IMR-90 (cell line): ENCODE results near the gene LDHAL6B. TPM values are rescaled to one million over a fixed set of nuclear protein-coding genes. Genes with fewer than 3 reads are reported as not detected.

Experiments
- ATAC-seq: fragments of 200-7000 bp; cut with Tn5 transposase; 2 replicates; pipeline ENCODE4 v1.9.1; 2020; ENCODE audit warnings: low read depth, mild to moderate bottlenecking, moderate library complexity
- BruUV-seq: library from RNA; stranded (reverse); fragments of 400-500 nt; replicated peaks from 2 replicates; lab custom pipeline; 2021; lab: Mats Ljungman, UMichigan
- CTCF ChIA-PET: fragments of 300-600 bp; formaldehyde crosslinking; extraction: SDS; loops from one replicate; lab custom pipeline; 2021; ENCODE audit warnings: antibody characterized with exemption; lab: Yijun Ruan, JAX
- POLR2A ChIA-PET: fragments of 300-600 bp; sonication (Branson Sonifier 250); formaldehyde crosslinking; loops from one replicate; lab custom pipeline; 2022; ENCODE audit warnings: antibody characterized with exemption; ENCODE audit not compliant: unreplicated experiment; lab: Charles Lee
- DNase-seq: peaks from one replicate; pipeline ENCODE4 v3.0.0; 2013
- H2AFZ ChIP-seq: replicated peaks from 2 replicates; pipeline ENCODE3; 2013; ENCODE audit warnings: low read length, mild to moderate bottlenecking; ENCODE audit not compliant: poor library complexity
- H2AK5ac ChIP-seq: 2 replicates; pipeline ENCODE4 v1.6.1; 2013; ENCODE audit warnings: low read depth, low read length, inconsistent platforms
- H2AK9ac ChIP-seq: replicated peaks from 2 replicates; pipeline ENCODE3; 2013; ENCODE audit warnings: mild to moderate bottlenecking, low read depth, low read length, moderate library complexity; ENCODE audit not compliant: poor library complexity
- H2BK120ac ChIP-seq: 2 replicates; pipeline ENCODE4 v1.6.1; 2013; ENCODE audit warnings: low read depth, low read length, inconsistent platforms
- H2BK15ac ChIP-seq: 3 replicates; pipeline ENCODE4 v1.6.1; 2013; ENCODE audit warnings: low read depth, low read length, inconsistent platforms
- H2BK20ac ChIP-seq: 2 replicates; pipeline ENCODE4 v1.6.1; 2013; ENCODE audit warnings: low read depth, mild to moderate bottlenecking, inconsistent platforms, low read length, moderate library complexity
- H2BK5ac ChIP-seq: 2 replicates; pipeline ENCODE4 v1.6.1; 2013; ENCODE audit warnings: mild to moderate bottlenecking, low read depth, low read length, inconsistent platforms; ENCODE audit not compliant: poor library complexity, severe bottlenecking
- H3K14ac ChIP-seq: replicated peaks from 2 replicates; pipeline ENCODE4 v1.6.1; 2013; ENCODE audit warnings: low read depth, low read length, inconsistent platforms
- H3K18ac ChIP-seq: 2 replicates; pipeline ENCODE4 v1.6.1; 2013; ENCODE audit warnings: low read depth, low read length, control low read depth
- H3K23ac ChIP-seq: 2 replicates; pipeline ENCODE4 v1.6.1; 2013; ENCODE audit warnings: low read depth, low read length, inconsistent platforms
- H3K27ac ChIP-seq: 2 replicates; pipeline ENCODE4 v1.5.1; 2013; ENCODE audit warnings: mild to moderate bottlenecking, control low read depth, low read length; ENCODE audit not compliant: insufficient read depth
- H3K27me3 ChIP-seq: 2 replicates; pipeline ENCODE4 v1.6.1; 2013; ENCODE audit warnings: low read length; ENCODE audit not compliant: control insufficient read depth, insufficient read depth
- H3K36me3 ChIP-seq: 2 replicates; pipeline ENCODE4 v1.6.1; 2013; ENCODE audit warnings: low read length, mixed read lengths; ENCODE audit not compliant: control insufficient read depth, insufficient read depth
- H3K4ac ChIP-seq: 2 replicates; pipeline ENCODE4 v1.6.1; 2013; ENCODE audit warnings: low read depth, low read length, inconsistent platforms
- H3K4me1 ChIP-seq: 2 replicates; pipeline ENCODE4 v1.6.1; 2013; ENCODE audit warnings: low read length, mixed read lengths; ENCODE audit not compliant: control insufficient read depth, insufficient read depth
- H3K4me2 ChIP-seq: 2 replicates; pipeline ENCODE4 v1.6.1; 2013; ENCODE audit warnings: low read depth, mild to moderate bottlenecking, control low read depth, low read length, moderate library complexity
- H3K4me3 ChIP-seq: 2 replicates; pipeline ENCODE4 v1.5.1; 2013; ENCODE audit warnings: low read depth, mild to moderate bottlenecking, control low read depth, low read length, moderate library complexity; ENCODE audit not compliant: insufficient read depth
- H3K56ac ChIP-seq: 2 replicates; pipeline ENCODE4 v1.6.1; 2013; ENCODE audit warnings: low read length, inconsistent platforms; ENCODE audit not compliant: insufficient read depth; ENCODE audit errors: extremely low read depth
- H3K79me1 ChIP-seq, 2 experiments: 2 replicates each; pipeline ENCODE4 v1.6.1; 2013; ENCODE audit warnings: low read length in 2 of 2, inconsistent platforms in 1 of 2, low read depth in 1 of 2
- H3K9ac ChIP-seq: 2 replicates; pipeline ENCODE4 v1.6.1; 2013; ENCODE audit warnings: low read depth, low read length, control low read depth
- H3K9me1 ChIP-seq: 2 replicates; pipeline ENCODE4 v1.6.1; 2013; ENCODE audit warnings: low read length, inconsistent platforms; ENCODE audit not compliant: insufficient read depth
- H3K9me3 ChIP-seq: 2 replicates; pipeline ENCODE4 v1.6.1; 2013; ENCODE audit warnings: low read length; ENCODE audit not compliant: control insufficient read depth, insufficient read depth
- H4K20me1 ChIP-seq: 2 replicates; pipeline ENCODE4 v1.6.1; 2013; ENCODE audit warnings: low read length, inconsistent platforms; ENCODE audit not compliant: insufficient read depth
- H4K5ac ChIP-seq: 2 replicates; pipeline ENCODE4 v1.6.1; 2013; ENCODE audit warnings: mild to moderate bottlenecking, low read depth, low read length, control low read depth
- H4K8ac ChIP-seq, 2 experiments: 2 replicates each; pipeline ENCODE4 v1.6.1; 2013; ENCODE audit warnings: low read depth in 2 of 2, low read length in 2 of 2, control low read depth in 1 of 2, inconsistent platforms in 1 of 2
- H4K91ac ChIP-seq: 2 replicates; pipeline ENCODE4 v1.6.1; 2013; ENCODE audit warnings: low read depth, low read length, inconsistent platforms; ENCODE audit not compliant: insufficient read depth
- BHLHE40 ChIP-seq: fragments of 150-350 bp; IDR thresholded peaks from 2 replicates; pipeline ENCODE4 v1.6.1; 2016; ENCODE audit warnings: mild to moderate bottlenecking, low read depth, low read length
- CEBPB ChIP-seq: IDR thresholded peaks from 2 replicates; pipeline ENCODE4 v1.6.1; 2012; ENCODE audit warnings: low read depth, low read length, improper control_type of control experiment
- CTCF ChIP-seq: conservative IDR thresholded peaks from 2 replicates; pipeline ENCODE4 v1.5.1; 2012; ENCODE audit warnings: mild to moderate bottlenecking, low read depth, low read length, improper control_type of control experiment
- FOS ChIP-seq: fragments of 150-350 bp; IDR thresholded peaks from 2 replicates; pipeline ENCODE4 v1.6.1; 2016; ENCODE audit warnings: low read depth, low read length
- RAD21 ChIP-seq: IDR thresholded peaks from 2 replicates; pipeline ENCODE4 v1.6.1; 2012; ENCODE audit warnings: low read length, improper control_type of control experiment
- RFX5 ChIP-seq: IDR thresholded peaks from 2 replicates; pipeline ENCODE4 v1.8.0; 2012; ENCODE audit warnings: low read depth, mild to moderate bottlenecking, low read length, moderate library complexity
- WGBS, 2 experiments: methylation state at CpG; one replicate each; pipeline versions ENCODE4 v1.1.5 to v1.1.7; 2013; ENCODE audit warnings: missing lambda C conversion rate in 2 of 2; ENCODE audit not compliant: insufficient read length in 1 of 2; ENCODE audit errors: extremely low coverage in 2 of 2; 5-methylcytosine and 5-hydroxymethylcytosine counted together
- dilution Hi-C: fragments of 300-500 bp; cut with HindIII; formaldehyde crosslinking; loops from one replicate; pipeline ENCODE4 v1.14.3; 2018; ENCODE audit warnings: low sequenced_read_pairs; ENCODE audit not compliant: unreplicated experiment
- in situ Hi-C: fragments of 300-500 bp; cut with MboI; formaldehyde crosslinking; loops from 3 replicates; pipeline ENCODE4 v1.14.3; 2019; ENCODE audit warnings: low sequenced_read_pairs, inconsistent platforms, mixed read lengths
- intact Hi-C: fragments of 100-400 bp; cut with micrococcal nuclease; formaldehyde crosslinking; loops from 2 replicates; pipeline ENCODE4 v1.10.0; 2022
- polyA plus RNA-seq, 3 experiments: library from polyadenylated mRNA; depleted of rRNA; stranded (reverse); fragments of >200 nt; gene quantifications; 2 replicates each; pipeline ENCODE4 v1.2.3, GENCODE V29; 2012; ENCODE audit warnings: low replicate concordance in 1 of 3
- total RNA-seq: library from RNA; depleted of rRNA; stranded (reverse); fragments of >200 nt; gene quantifications from 2 replicates; pipeline ENCODE4 v1.2.3, GENCODE V29; 2012

The LDHAL6B gene
- total and polyA plus RNA-seq, 2 of the 4 experiments (the other 2 are of a cell fraction), result not detected

GRCh38 chr15:59169251-59169708 is 37.4 kb upstream of the LDHAL6B start:
- H2BK5ac ChIP-seq, result peak overlapping the region; percentile 61
- no peaks in the 10 kb centered on the region for H3K9me3 ChIP-seq
- H3K56ac ChIP-seq, result no peak overlapping the region
- WGBS, 2 experiments, result no CpG with 5 or more reads among the region's 3 CpGs
- peaks cover 29% of the 10 kb centered on the region for H3K4me1 ChIP-seq
- H4K91ac ChIP-seq, result no peak overlapping the region
- H3K23ac ChIP-seq, result no peak overlapping the region
- ChIA-PET CTCF (no interaction called here), POLR2A (no interaction called here)
- H3K9me1 ChIP-seq, result peaks cover 16% of the 10 kb centered on the region
- no peak overlapping the region for H3K4me2 ChIP-seq
- BruUV-seq, result no TSS peak
- no peak overlapping the region for H4K5ac ChIP-seq
- H3K27ac ChIP-seq, result no peak overlapping the region
- peak overlapping the region in 1 of 2 experiments; percentile 29; a peak in 1 of 4 replicates for H4K8ac ChIP-seq
- no peak for TF ChIP-seq RFX5
- TF ChIP-seq FOS, result peak; percentile 74
- TF ChIP-seq BHLHE40, result no peak
- peak; percentile 64; the same call in 1 of the 2 replicates for TF ChIP-seq CEBPB
- no peak for TF ChIP-seq CTCF
- no peak for TF ChIP-seq RAD21
- H3K27me3 ChIP-seq, result no peaks in the 10 kb centered on the region
- H2BK20ac ChIP-seq, result peak overlapping the region; percentile 30; the same call in 1 of the 2 replicates
- dilution Hi-C loops (no loop called here), intact Hi-C loops (loop anchor here (5.0 kb wide), 1 partner anchor 137 kb away; no protein-coding TSS in a partner anchor), in situ Hi-C loops (no loop called here)
- peaks cover 18% of the 10 kb centered on the region for H3K36me3 ChIP-seq
- H2AFZ ChIP-seq, result no peak overlapping the region
- H3K4ac ChIP-seq, result peak overlapping the region; percentile 69; the same call in 1 of the 2 replicates
- no peak overlapping the region for H3K4me3 ChIP-seq
- H2BK120ac ChIP-seq, result peak overlapping the region; percentile 60; the same call in 1 of the 2 replicates
- peak; percentile 86 for DNase-seq
- ATAC-seq, result peak; percentile 47
- no peak overlapping the region for H2AK9ac ChIP-seq
- peaks cover 7 to 33% of the 10 kb centered on the region in 2 experiments; a peak in 3 of 4 replicates for H3K79me1 ChIP-seq
- H2BK15ac ChIP-seq, result peak overlapping the region; percentile 49; the same call in 1 of the 3 replicates
- H3K9ac ChIP-seq, result no peak overlapping the region
- H3K18ac ChIP-seq, result peak overlapping the region; percentile 49; the same call in 1 of the 2 replicates
- peak overlapping the region; percentile 24; the same call in 1 of the 2 replicates for H3K14ac ChIP-seq
- no peaks in the 10 kb centered on the region for H4K20me1 ChIP-seq
- H2AK5ac ChIP-seq, result peak overlapping the region; percentile 52; the same call in 1 of the 2 replicates
